ENCODE data around the gene HSD17B13. TPM values are rescaled to one million over a fixed set of nuclear protein-coding genes. Genes with fewer than 3 reads are reported as not detected.
A peak's percentile ranks its signal among the peaks of the same experiment; 100 is the strongest.

Gene HSD17B13
- total and polyA plus RNA-seq, 2 experiments from 2014 or later: 0.30 to 1.00 TPM

DNA sequence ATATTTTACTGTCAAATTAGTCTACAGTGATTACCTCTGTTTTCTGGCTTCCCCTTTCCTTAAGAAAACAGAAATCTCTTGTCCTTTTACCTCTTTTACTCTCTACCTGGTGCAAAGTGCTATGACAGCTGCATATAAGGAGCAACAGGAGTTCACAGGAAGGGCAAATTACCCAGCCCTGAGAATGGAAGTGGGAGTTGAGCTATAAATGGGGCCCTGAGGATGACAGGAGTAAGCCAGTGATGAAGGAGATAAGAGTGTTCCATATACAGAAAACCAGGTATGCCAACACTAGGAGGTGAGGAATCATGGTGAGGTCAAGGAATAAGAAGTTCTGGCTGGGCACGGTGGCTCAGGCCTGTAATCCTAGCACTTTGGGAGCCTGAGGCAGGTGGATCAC, 4.5 kb upstream of the HSD17B13 start:
- Histone ChIP-seq H4K20me1 (ENCODE audit: insufficient read depth, poor library complexity, severe bottlenecking) (no peaks in the 10 kb centered on the region), H3K4me1 (ENCODE audit: insufficient read depth) (no peaks in the 10 kb centered on the region), H2AFZ (no peak overlapping the region), H3K9me3 (ENCODE audit: low read depth) (no peaks in the 10 kb centered on the region), H3K4me3 (no peak overlapping the region), H3K27me3 (no peaks in the 10 kb centered on the region), H3K4me2 (no peak overlapping the region), H3K36me3 (replicated peaks; ENCODE audit: insufficient read depth, low read depth) (no peaks in the 10 kb centered on the region), H3K9me2 (replicated peaks; ENCODE audit: insufficient read depth) (no peaks in the 10 kb centered on the region), H3K27ac (no peak overlapping the region), H3K79me2 (no peaks in the 10 kb centered on the region)
- 89% methylated on average over 1 of the region's 1 CpG for WGBS (ENCODE audit: low lambda C conversion rate, missing lambda C conversion rate)
- DNase-seq (ENCODE audit: low spot score): no peak
- TF ChIP-seq EZH2 (IDR thresholded peaks at IDR 0.05; ENCODE audit: borderline replicate concordance) (no peak), EZH2phosphoT487 (IDR thresholded peaks at IDR 0.05; ENCODE audit: low read depth, severe bottlenecking, unreplicated experiment) (no peak)
- TF ChIP-seq, protein P1, sequence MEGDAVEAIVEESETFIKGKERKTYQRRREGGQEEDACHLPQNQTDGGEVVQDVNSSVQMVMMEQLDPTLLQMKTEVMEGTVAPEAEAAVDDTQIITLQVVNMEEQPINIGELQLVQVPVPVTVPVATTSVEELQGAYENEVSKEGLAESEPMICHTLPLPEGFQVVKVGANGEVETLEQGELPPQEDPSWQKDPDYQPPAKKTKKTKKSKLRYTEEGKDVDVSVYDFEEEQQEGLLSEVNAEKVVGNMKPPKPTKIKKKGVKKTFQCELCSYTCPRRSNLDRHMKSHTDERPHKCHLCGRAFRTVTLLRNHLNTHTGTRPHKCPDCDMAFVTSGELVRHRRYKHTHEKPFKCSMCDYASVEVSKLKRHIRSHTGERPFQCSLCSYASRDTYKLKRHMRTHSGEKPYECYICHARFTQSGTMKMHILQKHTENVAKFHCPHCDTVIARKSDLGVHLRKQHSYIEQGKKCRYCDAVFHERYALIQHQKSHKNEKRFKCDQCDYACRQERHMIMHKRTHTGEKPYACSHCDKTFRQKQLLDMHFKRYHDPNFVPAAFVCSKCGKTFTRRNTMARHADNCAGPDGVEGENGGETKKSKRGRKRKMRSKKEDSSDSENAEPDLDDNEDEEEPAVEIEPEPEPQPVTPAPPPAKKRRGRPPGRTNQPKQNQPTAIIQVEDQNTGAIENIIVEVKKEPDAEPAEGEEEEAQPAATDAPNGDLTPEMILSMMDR (IDR thresholded peaks at IDR 0.05; ENCODE audit: poor library complexity): no peak

DNA sequence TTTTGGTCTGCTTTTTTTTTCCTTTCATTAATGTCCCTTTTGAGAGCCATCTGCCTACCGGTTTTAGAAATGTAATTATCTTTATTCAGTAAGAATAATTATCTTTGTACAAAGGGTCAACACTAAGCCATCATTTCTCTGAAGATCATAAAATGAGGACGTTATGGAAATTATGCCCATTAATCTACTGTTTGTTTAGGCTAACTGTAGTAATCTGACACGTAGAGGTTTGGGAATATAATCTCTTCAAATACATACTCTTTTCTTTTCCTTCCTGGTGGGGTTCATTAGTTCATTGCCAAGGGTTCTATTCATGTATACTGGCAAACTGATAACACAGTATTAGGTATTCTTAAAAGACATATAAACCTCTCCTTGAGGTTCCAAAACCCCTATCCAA, 3.8 kb upstream of the HSD17B13 start:
- Histone ChIP-seq H3K9me2 (replicated peaks; ENCODE audit: insufficient read depth) (no peaks in the 10 kb centered on the region), H3K4me2 (no peak overlapping the region), H3K36me3 (replicated peaks; ENCODE audit: insufficient read depth, low read depth) (no peaks in the 10 kb centered on the region), H3K79me2 (no peaks in the 10 kb centered on the region), H3K4me3 (no peak overlapping the region), H3K4me1 (ENCODE audit: insufficient read depth) (no peaks in the 10 kb centered on the region), H3K27me3 (no peaks in the 10 kb centered on the region), H3K27ac (no peak overlapping the region), H2AFZ (no peak overlapping the region), H3K9me3 (ENCODE audit: low read depth) (no peaks in the 10 kb centered on the region), H4K20me1 (ENCODE audit: insufficient read depth, poor library complexity, severe bottlenecking) (no peaks in the 10 kb centered on the region)
- DNase-seq (ENCODE audit: low spot score): no peak
- TF ChIP-seq EZH2phosphoT487 (IDR thresholded peaks at IDR 0.05; ENCODE audit: low read depth, severe bottlenecking, unreplicated experiment): no peak
- no peak for TF ChIP-seq EZH2 (IDR thresholded peaks at IDR 0.05; ENCODE audit: borderline replicate concordance)
- TF ChIP-seq, protein P1 (IDR thresholded peaks at IDR 0.05; ENCODE audit: poor library complexity): no peak
- 71% methylated on average over 3 of the region's 3 CpGs for WGBS (ENCODE audit: low lambda C conversion rate, missing lambda C conversion rate)

DNA sequence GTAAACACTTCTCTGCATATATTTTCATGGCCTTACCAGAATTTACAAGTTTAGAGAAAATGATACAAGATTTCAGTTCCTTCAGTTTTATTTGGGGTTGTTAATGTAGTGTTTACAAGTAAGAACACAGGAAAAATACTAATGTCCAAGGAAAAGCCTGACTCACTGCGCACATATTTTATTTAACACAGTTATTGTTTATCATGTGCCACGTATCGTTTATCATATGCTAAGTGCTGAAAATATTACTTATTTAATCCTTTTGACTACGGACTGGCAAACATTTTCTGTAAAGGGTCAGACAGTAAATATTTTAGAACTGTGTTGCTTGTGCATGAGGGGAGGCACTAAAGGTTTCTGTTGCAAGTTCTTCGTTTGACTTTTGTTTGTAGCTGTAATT, 794 bp downstream of the HSD17B13 start:
- TF ChIP-seq, protein P1 (IDR thresholded peaks at IDR 0.05; ENCODE audit: poor library complexity): no peak
- TF ChIP-seq EZH2phosphoT487 (IDR thresholded peaks at IDR 0.05; ENCODE audit: low read depth, severe bottlenecking, unreplicated experiment): no peak
- no peak for TF ChIP-seq EZH2 (IDR thresholded peaks at IDR 0.05; ENCODE audit: borderline replicate concordance)
- H3K4me2 ChIP-seq: peak overlapping the region; percentile 24
- peak overlapping the region; percentile 33 for H3K27ac ChIP-seq
- H4K20me1 ChIP-seq (ENCODE audit: insufficient read depth, poor library complexity, severe bottlenecking): no peaks in the 10 kb centered on the region
- H3K4me1 ChIP-seq (ENCODE audit: insufficient read depth): no peaks in the 10 kb centered on the region
- 48% methylated on average over 5 of the region's 5 CpGs for WGBS (ENCODE audit: low lambda C conversion rate, missing lambda C conversion rate)
- no peak for DNase-seq (ENCODE audit: low spot score)
- H3K79me2 ChIP-seq: no peaks in the 10 kb centered on the region
- no peaks in the 10 kb centered on the region for H3K9me2 ChIP-seq (replicated peaks; ENCODE audit: insufficient read depth)
- H3K27me3 ChIP-seq: no peaks in the 10 kb centered on the region
- no peaks in the 10 kb centered on the region for H3K36me3 ChIP-seq (replicated peaks; ENCODE audit: insufficient read depth, low read depth)
- H2AFZ ChIP-seq: no peak overlapping the region
- H3K4me3 ChIP-seq: no peak overlapping the region
- no peaks in the 10 kb centered on the region for H3K9me3 ChIP-seq (ENCODE audit: low read depth)

DNA sequence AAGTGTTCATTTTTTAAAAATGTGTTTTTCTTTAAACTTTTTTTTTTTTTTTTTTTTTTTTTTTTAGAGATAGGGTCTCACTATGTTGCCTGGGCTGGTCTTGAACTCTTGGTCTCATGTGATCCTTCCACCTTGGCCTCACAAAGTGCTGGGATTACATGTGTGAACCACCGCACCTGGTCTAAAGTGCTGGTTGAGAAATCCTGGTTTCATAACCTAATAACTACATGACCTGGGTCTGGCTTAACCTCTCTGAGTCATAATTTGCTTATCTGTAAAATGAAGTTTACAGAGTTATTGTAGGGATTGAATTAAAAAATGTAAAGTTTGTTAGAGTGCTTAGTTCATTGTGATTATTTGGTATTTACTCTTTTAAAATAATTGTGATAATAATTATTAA, 5.2 kb downstream of the HSD17B13 start:
- H3K79me2 ChIP-seq: no peaks in the 10 kb centered on the region
- no peak overlapping the region for H3K4me2 ChIP-seq
- H3K27ac ChIP-seq: no peak overlapping the region
- H3K27me3 ChIP-seq: no peaks in the 10 kb centered on the region
- WGBS (ENCODE audit: low lambda C conversion rate, missing lambda C conversion rate): 61% methylated on average over 1 of the region's 1 CpG
- H3K9me3 ChIP-seq (ENCODE audit: low read depth): no peaks in the 10 kb centered on the region
- no peaks in the 10 kb centered on the region for H4K20me1 ChIP-seq (ENCODE audit: insufficient read depth, poor library complexity, severe bottlenecking)
- no peaks in the 10 kb centered on the region for H3K4me1 ChIP-seq (ENCODE audit: insufficient read depth)
- no peaks in the 10 kb centered on the region for H3K9me2 ChIP-seq (replicated peaks; ENCODE audit: insufficient read depth)
- DNase-seq (ENCODE audit: low spot score): peak; percentile 46
- no peak for TF ChIP-seq EZH2 (IDR thresholded peaks at IDR 0.05; ENCODE audit: borderline replicate concordance)
- TF ChIP-seq, protein P1 (IDR thresholded peaks at IDR 0.05; ENCODE audit: poor library complexity): no peak
- no peak overlapping the region for H3K4me3 ChIP-seq
- H2AFZ ChIP-seq: no peak overlapping the region
- H3K36me3 ChIP-seq (replicated peaks; ENCODE audit: insufficient read depth, low read depth): no peaks in the 10 kb centered on the region

All from hepatocyte (in vitro differentiated cells).